Mononuclear cell (primary cell): Measurements from ENCODE around the gene TULP1. TPM values are rescaled to one million over a fixed set of nuclear protein-coding genes. Genes with fewer than 3 reads are reported as not detected.
"Not testable (repeated sequence)": the region's sequence is repeated elsewhere in the genome, so short reads cannot be mapped to it uniquely, and the experiment has no call there.

Experiments
- H3K27me3 ChIP-seq: 2 replicates; pipeline ENCODE4 v1.6.0; 2011; ENCODE audit warnings: low read length, control low read depth; ENCODE audit not compliant: insufficient read depth
- H3K4me1 ChIP-seq: 2 replicates; pipeline ENCODE4 v1.5.1; 2011; ENCODE audit warnings: mild to moderate bottlenecking, low read length, control low read depth; ENCODE audit not compliant: insufficient read depth
- H3K4me3 ChIP-seq: 2 replicates; pipeline ENCODE4 v1.5.1; 2011; ENCODE audit warnings: mild to moderate bottlenecking, low read length, moderate library complexity
- H3K9me3 ChIP-seq: 2 replicates; pipeline ENCODE4 v1.5.1; 2011; ENCODE audit warnings: low read depth, mild to moderate bottlenecking, control low read depth, low read length
- total RNA-seq: library from RNA; depleted of rRNA; stranded (reverse); fragments of >200 nt; gene quantifications from one replicate; pipeline ENCODE4 v1.2.3, GENCODE V29; 2012

Gene TULP1
- total RNA-seq, 1 donor, result not detected

- no peak overlapping the region for H3K4me3 ChIP-seq
- H3K4me1 ChIP-seq, result no peaks in the 10 kb centered on the region
- H3K27me3 ChIP-seq, result no peaks in the 10 kb centered on the region
- H3K9me3 ChIP-seq, result no peaks in the 10 kb centered on the region
Measured at GRCh38 chr6:35534407-35535170, 21.9 kb upstream of the TULP1 start.

GRCh38 chr6:35533981-35534380 is 21.3 kb upstream of the TULP1 start:
- Histone ChIP-seq H3K9me3 (no peaks in the 10 kb centered on the region), H3K4me3 (no peak overlapping the region), H3K4me1 (no peaks in the 10 kb centered on the region), H3K27me3 (no peaks in the 10 kb centered on the region)

- no peaks in the 10 kb centered on the region for H3K4me1 ChIP-seq
Measured at GRCh38 chr6:35532126-35532525, 19.4 kb upstream of the TULP1 start.

GRCh38 chr6:35524380-35525020 is 11.8 kb upstream of the TULP1 start:
- no peaks in the 10 kb centered on the region for H3K9me3 ChIP-seq
- H3K4me1 ChIP-seq, result peaks cover 22% of the 10 kb centered on the region
- no peak overlapping the region for H3K4me3 ChIP-seq
- no peaks in the 10 kb centered on the region for H3K27me3 ChIP-seq

More at GRCh38 chr6:35532126-35532525, 19.4 kb upstream of the TULP1 start:
- Histone ChIP-seq H3K4me3 (no peak overlapping the region), H3K9me3 (no peaks in the 10 kb centered on the region), H3K27me3 (no peaks in the 10 kb centered on the region)

GRCh38 chr6:35522660-35523658 is 10.3 kb upstream of the TULP1 start:
- no peak overlapping the region for H3K4me3 ChIP-seq
- H3K4me1 ChIP-seq, result peaks cover 22% of the 10 kb centered on the region
- H3K27me3 ChIP-seq, result no peaks in the 10 kb centered on the region
- H3K9me3 ChIP-seq, result no peaks in the 10 kb centered on the region

- Histone ChIP-seq H3K4me1 (peaks cover 22% of the 10 kb centered on the region), H3K9me3 (no peaks in the 10 kb centered on the region), H3K4me3 (no peak overlapping the region), H3K27me3 (no peaks in the 10 kb centered on the region)
Measured at GRCh38 chr6:35522151-35522550, 9.5 kb upstream of the TULP1 start.

GRCh38 chr6:35521235-35521634 is 8.5 kb upstream of the TULP1 start:
- Histone ChIP-seq H3K27me3 (no peaks in the 10 kb centered on the region), H3K9me3 (no peaks in the 10 kb centered on the region), H3K4me3 (no peak overlapping the region), H3K4me1 (peaks cover 22% of the 10 kb centered on the region)

- H3K27me3 ChIP-seq, result no peaks in the 10 kb centered on the region
- H3K9me3 ChIP-seq, result no peaks in the 10 kb centered on the region
- H3K4me1 ChIP-seq, result peaks cover 22% of the 10 kb centered on the region
- no peak overlapping the region for H3K4me3 ChIP-seq
Measured at GRCh38 chr6:35519313-35520015, 6.8 kb upstream of the TULP1 start.

- Histone ChIP-seq H3K9me3 (no peaks in the 10 kb centered on the region), H3K27me3 (no peaks in the 10 kb centered on the region), H3K4me1 (peaks cover 21% of the 10 kb centered on the region), H3K4me3 (no peak overlapping the region)
Measured at GRCh38 chr6:35518566-35519312, 6.0 kb upstream of the TULP1 start.

- peaks cover 13% of the 10 kb centered on the region for H3K4me1 ChIP-seq
- not testable (repeated sequence) for H3K27me3 ChIP-seq, H3K9me3 ChIP-seq, H3K4me3 ChIP-seq
Measured at GRCh38 chr6:35517978-35518377, 5.3 kb upstream of the TULP1 start.

GRCh38 chr6:35516712-35517111 is 4.0 kb upstream of the TULP1 start:
- H3K9me3 ChIP-seq, result no peaks in the 10 kb centered on the region
- no peak overlapping the region for H3K4me3 ChIP-seq
- no peaks in the 10 kb centered on the region for H3K27me3 ChIP-seq
- H3K4me1 ChIP-seq, result peaks cover under 1% of the 10 kb centered on the region

- not testable (repeated sequence) for H3K9me3 ChIP-seq, H3K4me1 ChIP-seq, H3K27me3 ChIP-seq, H3K4me3 ChIP-seq
Measured at GRCh38 chr6:35515939-35516338, 3.2 kb upstream of the TULP1 start.

- H3K27me3 ChIP-seq, result peaks cover 9% of the 10 kb centered on the region
- no peaks in the 10 kb centered on the region for H3K9me3 ChIP-seq
- H3K4me3 ChIP-seq, result no peak overlapping the region
- no peaks in the 10 kb centered on the region for H3K4me1 ChIP-seq
Measured at GRCh38 chr6:35514587-35514986, 1.9 kb upstream of the TULP1 start.

GRCh38 chr6:35512006-35512405 is 690 bp downstream of the TULP1 start:
- Histone ChIP-seq H3K27me3 (peaks cover 9% of the 10 kb centered on the region), H3K4me3 (no peak overlapping the region), H3K4me1 (no peaks in the 10 kb centered on the region), H3K9me3 (no peaks in the 10 kb centered on the region)
